SK-N-SH (cell line): ENCODE measurements around the gene C3orf22.

Source experiments
- CHD2 ChIP-seq: fragments of 150-350 bp; IDR thresholded peaks from 2 replicates; pipeline ENCODE4 v1.6.1; 2018; ENCODE audit warnings: low read length; ENCODE audit not compliant: partially characterized antibody
- FOXJ3 ChIP-seq: sonication (generic); formaldehyde crosslinking; IDR thresholded peaks from 2 replicates; pipeline ENCODE4 v1.5.1; 2020; ENCODE audit warnings: mild to moderate bottlenecking, missing genetic modification reagents
- FOXM1 ChIP-seq: IDR thresholded peaks from 2 replicates; pipeline ENCODE4 v1.4.0; 2012; ENCODE audit warnings: low read depth, mild to moderate bottlenecking
- NFIC ChIP-seq: IDR thresholded peaks from 2 replicates; pipeline ENCODE4 v1.4.0; 2012; ENCODE audit warnings: borderline replicate concordance
- NRF1 ChIP-seq: IDR thresholded peaks from 2 replicates; pipeline ENCODE4 v1.6.1; 2012; ENCODE audit warnings: low read depth, mild to moderate bottlenecking, low read length
- RAD21 ChIP-seq: IDR thresholded peaks from 2 replicates; pipeline ENCODE4 v1.6.1; 2012; ENCODE audit warnings: mild to moderate bottlenecking, low read length
- RCOR1 ChIP-seq: fragments of 150-350 bp; IDR thresholded peaks from 2 replicates; pipeline ENCODE4 v1.6.1; 2017; ENCODE audit warnings: antibody characterized with exemption, low read length
- RFX5 ChIP-seq: IDR thresholded peaks from 2 replicates; pipeline ENCODE4 v1.6.1; 2012; ENCODE audit warnings: mild to moderate bottlenecking, improper control_type of control experiment, low read length
- RXRA ChIP-seq: IDR thresholded peaks from 2 replicates; pipeline ENCODE4 v1.4.0; 2012; ENCODE audit warnings: low read depth, mild to moderate bottlenecking, borderline replicate concordance
- YY1 ChIP-seq: IDR thresholded peaks from 2 replicates; pipeline ENCODE4 v1.4.0; 2012; ENCODE audit warnings: low read depth, mild to moderate bottlenecking
- TF ChIP-seq, protein P1 (sequence below): fragments of 200-600 bp; sonication (generic); IDR thresholded peaks from 2 replicates; pipeline ENCODE4 v1.6.1; 2017; ENCODE audit warnings: antibody characterized with exemption, mild to moderate bottlenecking, moderate library complexity
- TF ChIP-seq, protein P2 (sequence below): fragments of 150-350 bp; IDR thresholded peaks from 2 replicates; pipeline ENCODE4 v1.6.1; 2017; ENCODE audit warnings: antibody characterized with exemption, low read length, low read depth, borderline replicate concordance

DNA sequence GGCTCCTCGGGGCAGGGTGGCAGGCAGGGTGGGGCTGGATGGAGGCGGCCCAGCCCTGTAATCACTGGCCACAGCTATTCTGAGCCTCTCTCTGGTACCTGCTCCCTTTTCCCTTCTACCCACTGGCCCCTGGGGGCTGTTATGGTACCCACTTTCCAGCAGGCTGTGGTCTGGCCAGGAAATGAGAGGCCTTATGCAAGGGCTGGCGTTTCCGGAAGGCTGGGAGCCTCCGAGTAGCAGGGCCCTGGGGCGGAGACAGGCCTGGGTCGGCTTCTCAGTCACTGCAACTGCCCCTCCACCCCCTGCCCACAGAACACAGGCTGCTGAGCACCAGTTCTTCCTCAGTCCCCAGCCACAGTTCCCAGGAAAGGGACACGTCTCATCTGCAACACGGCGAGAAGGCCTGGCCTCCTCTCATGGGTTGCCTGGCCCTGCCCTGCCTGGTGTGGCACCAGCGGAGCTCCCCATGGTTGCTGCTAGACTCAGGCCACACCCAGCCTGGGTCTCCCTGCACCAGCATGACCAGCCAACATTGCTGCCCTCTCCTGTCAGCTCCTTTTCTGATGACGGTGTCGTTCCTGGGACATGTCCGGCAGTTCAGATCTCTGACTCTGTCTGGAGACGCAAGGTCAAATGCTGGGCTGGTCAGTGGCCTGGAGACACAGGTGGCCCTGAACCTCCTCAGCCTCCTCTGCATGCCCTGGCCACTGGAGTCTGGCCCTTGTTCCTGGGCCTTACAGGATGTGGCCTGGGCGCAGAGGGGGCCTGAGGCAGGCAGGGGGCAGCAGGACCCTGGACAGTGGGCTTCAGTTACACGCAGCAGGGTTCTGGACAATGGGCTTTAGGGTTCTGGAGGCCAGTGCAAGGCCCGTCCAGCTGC lies 28.3 kb downstream of the C3orf22 start:
- TF ChIP-seq RAD21 (no peak), YY1 (no peak), NRF1 (no peak), NFIC (no peak), RCOR1 (no peak), FOXM1 (no peak), CHD2 (no peak), FOXJ3 (CRISPR knock-in tag) (no peak), RXRA (no peak), RFX5 (no peak)
- TF ChIP-seq, protein P1, sequence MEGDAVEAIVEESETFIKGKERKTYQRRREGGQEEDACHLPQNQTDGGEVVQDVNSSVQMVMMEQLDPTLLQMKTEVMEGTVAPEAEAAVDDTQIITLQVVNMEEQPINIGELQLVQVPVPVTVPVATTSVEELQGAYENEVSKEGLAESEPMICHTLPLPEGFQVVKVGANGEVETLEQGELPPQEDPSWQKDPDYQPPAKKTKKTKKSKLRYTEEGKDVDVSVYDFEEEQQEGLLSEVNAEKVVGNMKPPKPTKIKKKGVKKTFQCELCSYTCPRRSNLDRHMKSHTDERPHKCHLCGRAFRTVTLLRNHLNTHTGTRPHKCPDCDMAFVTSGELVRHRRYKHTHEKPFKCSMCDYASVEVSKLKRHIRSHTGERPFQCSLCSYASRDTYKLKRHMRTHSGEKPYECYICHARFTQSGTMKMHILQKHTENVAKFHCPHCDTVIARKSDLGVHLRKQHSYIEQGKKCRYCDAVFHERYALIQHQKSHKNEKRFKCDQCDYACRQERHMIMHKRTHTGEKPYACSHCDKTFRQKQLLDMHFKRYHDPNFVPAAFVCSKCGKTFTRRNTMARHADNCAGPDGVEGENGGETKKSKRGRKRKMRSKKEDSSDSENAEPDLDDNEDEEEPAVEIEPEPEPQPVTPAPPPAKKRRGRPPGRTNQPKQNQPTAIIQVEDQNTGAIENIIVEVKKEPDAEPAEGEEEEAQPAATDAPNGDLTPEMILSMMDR, result no peak
- TF ChIP-seq, protein P2, sequence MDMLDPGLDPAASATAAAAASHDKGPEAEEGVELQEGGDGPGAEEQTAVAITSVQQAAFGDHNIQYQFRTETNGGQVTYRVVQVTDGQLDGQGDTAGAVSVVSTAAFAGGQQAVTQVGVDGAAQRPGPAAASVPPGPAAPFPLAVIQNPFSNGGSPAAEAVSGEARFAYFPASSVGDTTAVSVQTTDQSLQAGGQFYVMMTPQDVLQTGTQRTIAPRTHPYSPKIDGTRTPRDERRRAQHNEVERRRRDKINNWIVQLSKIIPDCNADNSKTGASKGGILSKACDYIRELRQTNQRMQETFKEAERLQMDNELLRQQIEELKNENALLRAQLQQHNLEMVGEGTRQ, result no peak
